Activated naive CD4-positive, alpha-beta T cell treated with Interleukin-2 at 50 U/mL for 16 hours (primary cell): ENCODE measurements around the gene TICAM1.
"Not testable (repeated sequence)": the region's sequence is repeated elsewhere in the genome, so short reads cannot be mapped to it uniquely, and the experiment has no call there.

Experiments
- DNase-seq: peaks from one replicate; pipeline ENCODE4 v3.0.0-alpha.2; 2020

TICAM1 gene

GRCh38 chr19:4844348-4845179 lies 13.1 kb upstream of the TICAM1 start:
- DNase-seq = no peak

GRCh38 chr19:4843647-4843965 lies 12.1 kb upstream of the TICAM1 start:
- no peak for DNase-seq

DNA sequence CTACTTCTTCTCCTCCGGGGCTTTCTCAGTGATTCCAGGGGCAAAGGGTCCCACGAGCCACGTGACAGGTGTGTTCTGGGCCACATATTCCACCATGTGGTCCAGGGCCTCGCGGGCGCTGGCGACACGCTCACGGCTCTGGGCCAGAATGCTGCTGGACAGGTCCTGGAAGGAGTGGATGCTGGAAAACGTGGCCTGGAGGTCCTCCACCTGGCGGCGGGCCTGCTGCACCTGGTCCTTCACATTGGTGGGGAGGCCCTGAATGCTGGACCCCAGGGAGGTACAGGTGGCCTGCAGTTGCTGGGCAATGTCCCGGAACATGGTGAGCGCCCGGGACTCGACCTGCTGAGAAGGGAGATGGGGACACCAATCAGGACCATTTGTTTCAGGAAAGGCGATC lies 7.7 kb upstream of the TICAM1 start:
- no peak for DNase-seq

- no peak for DNase-seq
Observed at GRCh38 chr19:4832776-4833175, 1.3 kb upstream of the TICAM1 start.

DNA sequence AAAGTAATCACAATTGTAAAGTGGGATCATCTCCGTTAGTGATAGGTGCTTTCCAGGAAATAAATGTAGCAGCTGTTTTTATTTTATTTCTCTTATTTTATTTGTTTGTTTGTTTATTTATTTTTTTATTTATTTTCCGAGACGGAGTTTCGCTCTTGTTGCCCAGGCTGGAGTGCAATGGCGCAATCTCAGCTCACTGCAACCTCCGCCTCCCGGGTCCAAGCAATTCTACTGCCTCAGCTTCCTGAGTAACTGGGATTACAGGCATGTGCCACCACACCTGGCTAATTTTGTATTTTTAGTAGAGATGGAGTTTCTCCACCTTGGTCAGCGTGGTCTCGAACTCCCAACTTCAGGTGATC lies 448 bp upstream of the TICAM1 start:
- not testable (repeated sequence) for DNase-seq

GRCh38 chr19:4830768-4831265 lies 695 bp downstream of the TICAM1 start:
- DNase-seq = no peak

DNA sequence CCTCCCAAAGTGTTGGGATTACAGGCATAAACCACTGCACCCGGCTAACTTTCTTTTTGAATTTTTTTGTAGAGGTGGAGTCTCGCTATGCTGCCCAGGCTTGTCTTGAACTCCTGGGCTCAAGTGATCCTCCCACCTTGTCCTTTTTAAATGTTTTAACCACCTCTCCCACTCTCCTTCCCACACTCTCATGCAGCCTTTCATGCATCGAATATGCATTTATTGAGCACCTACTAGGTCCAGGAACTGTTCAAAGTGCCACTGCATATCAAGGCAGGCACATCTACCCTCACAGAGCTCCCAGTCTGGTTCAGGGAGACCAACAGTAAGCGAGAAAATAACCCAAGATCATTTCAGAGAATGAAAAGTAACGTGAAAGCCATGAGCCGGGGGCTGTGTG lies 1.2 kb downstream of the TICAM1 start:
- DNase-seq = no peak

GRCh38 chr19:4829001-4829712 lies 2.4 kb downstream of the TICAM1 start:
- peak; percentile 2 for DNase-seq

- no peak for DNase-seq
Observed at GRCh38 chr19:4823577-4823976, 7.9 kb downstream of the TICAM1 start.

DNA sequence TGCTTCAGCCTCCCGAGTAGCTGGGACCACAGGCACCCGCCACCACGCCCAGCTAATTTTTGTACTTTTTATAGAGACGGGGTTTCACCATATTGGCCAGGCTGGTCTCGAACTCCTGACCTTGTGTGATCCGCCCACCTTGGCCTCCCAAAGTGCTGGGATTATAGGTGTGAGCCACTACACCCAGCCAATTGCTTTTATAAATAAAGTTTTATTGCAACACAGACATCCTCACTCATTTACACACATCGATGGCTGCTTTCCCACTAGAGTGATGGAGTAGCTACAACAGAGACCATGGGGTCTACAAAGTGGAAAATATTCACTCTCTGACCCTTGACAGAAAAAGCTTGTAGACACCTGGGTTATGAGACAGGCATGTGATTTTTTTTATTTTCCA lies 9.2 kb downstream of the TICAM1 start:
- DNase-seq = not testable (repeated sequence)

DNA sequence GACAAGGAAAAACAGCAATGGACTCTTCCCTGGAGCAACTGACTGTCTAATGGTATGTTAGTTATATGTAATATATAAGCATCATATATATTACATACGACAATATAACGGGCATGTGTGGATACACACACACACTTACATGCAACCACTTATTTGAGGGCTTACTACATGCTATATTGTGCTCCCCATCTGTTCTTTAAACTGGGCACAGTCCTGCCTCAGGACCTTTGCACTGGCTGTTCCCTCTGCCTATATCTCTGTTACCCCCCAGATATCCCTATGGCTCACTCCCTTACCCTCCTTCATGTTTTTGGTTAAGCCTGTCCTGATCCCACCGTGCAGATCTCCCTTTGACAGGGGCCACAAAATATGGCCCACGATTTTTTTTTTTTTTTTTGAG lies 10.2 kb downstream of the TICAM1 start:
- no peak for DNase-seq

GRCh38 chr19:4817467-4818277 lies 13.8 kb downstream of the TICAM1 start:
- DNase-seq = no peak

GRCh38 chr19:4816950-4817278 lies 14.6 kb downstream of the TICAM1 start:
- DNase-seq = no peak

DNA sequence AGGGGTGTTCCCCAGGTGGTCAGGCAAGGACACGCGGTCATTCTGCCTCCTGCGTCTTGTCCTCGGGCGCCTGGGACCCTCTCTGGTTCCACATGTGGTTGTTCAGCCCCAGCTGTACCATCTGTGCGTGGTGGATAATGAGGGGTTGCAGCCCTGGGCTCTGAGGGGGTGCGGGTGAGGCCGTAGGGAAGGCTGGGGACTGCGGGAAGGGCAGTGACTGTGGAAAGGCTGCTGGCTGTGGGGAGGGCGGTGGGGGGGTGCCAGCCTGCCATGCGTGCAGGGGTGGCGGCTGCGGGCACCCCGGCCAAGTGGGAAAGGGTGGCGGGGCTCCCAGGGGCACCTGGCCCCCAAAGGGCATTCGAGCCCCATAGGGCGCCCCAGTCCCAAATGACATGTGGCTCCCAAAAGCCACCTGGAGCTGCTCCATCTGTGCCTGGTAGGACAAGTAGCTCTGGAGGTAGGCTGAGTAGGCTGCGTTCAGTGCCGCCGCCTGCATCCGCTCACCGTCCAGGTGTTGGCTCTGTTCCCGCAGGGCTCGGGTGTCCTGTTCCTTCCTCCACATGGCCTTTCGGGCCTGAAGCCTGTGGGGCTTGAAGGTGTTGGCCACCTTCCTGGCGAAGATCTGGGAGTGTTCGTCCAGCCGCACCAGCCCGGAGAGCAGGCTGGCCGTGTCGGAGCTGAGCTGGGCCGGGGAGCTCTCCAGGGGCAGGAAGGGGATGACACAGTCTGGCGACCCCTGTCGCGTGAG lies 15.1 kb downstream of the TICAM1 start:
- no peak for DNase-seq

- DNase-seq = peak; percentile 73
Observed at GRCh38 chr19:4815426-4816201, 15.9 kb downstream of the TICAM1 start.

GRCh38 chr19:4814625-4815425 lies 16.7 kb downstream of the TICAM1 start:
- DNase-seq = no peak

DNA sequence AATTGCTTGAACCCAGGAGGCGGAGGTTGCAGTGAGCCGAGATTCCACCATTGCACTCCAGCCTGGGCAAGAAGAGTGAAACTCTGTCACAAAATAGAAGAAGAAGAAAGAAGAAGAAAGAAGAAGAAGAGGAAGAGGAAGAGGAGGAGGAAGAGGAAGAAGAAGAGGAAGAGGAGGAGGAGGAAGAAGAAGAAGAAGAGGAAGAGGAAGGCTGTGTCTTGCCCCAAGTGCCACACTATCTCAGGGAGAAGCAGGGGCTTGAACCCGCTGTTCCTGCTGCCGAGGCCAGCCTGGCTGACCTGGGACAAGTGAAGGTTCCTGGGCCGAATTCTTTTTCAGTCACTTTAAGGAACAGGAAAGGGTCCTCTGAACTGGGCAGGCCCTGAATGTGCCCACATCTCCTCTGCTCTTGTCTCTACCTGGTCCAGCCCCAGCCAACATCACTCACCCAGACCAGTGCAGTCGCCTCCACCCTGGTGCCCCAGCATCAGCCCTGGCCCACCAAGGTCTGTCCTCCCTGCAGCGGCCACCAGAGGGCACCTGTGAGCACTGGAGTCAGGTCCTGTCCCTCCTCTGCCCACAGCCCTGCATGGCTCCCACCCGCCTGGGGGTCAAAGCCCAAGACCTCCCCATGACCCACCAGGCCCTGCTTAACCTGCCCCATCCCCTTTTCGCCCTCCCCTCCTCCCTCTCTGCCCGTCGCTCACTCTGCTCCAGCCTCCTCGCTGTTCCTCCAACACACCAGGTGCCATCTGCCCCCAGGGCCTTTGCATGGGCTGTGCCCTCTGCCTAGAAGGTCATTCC lies 20.0 kb downstream of the TICAM1 start:
- DNase-seq = peak; percentile 91

- no peak for DNase-seq
Observed at GRCh38 chr19:4807188-4807587, 24.3 kb downstream of the TICAM1 start.

DNA sequence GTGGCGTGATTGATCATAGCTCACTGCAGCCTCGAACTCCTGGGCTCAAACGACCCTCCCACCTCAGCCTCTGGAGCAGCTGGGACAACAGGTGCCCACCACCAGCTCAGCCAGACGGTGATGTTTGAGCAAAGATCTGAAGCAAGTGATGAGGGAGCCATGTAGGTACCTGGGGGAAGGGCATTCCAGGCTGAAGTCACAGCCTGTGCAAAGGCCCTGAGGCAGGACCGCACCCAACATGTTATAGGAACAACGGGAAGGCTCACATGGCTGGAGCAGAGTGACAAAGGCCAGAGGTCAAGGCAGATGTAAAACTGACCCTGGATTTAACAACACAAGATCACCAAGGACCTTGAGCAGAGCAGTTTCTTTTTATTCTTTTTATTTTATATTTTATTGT lies 25.1 kb downstream of the TICAM1 start:
- DNase-seq = no peak

DNA sequence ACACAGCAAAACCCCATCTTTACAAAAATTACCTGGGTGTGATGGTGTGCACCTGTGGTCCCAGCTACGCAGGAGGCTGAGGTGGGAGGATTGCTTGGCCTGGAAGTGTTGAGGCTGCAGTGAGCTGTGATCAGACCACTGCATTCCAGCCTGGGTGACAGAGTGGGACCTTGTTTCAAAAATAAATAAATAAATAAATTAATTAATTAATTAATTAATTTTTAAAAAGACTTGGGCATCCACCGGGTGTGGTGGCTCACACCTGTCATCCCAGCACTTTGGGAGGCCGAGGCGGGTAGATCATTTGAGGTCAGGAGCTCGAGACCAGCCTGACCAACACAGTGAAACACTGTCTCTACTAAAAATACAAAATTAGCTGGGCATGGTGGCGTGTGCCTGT lies 26.4 kb downstream of the TICAM1 start:
- DNase-seq = not testable (repeated sequence)
